ENCODE results near the gene BTBD17. TPM values are rescaled to one million over a fixed set of nuclear protein-coding genes. Genes with fewer than 3 reads are reported as not detected.
A peak's percentile ranks its signal among the peaks of the same experiment; 100 is the strongest.

The BTBD17 gene
- total RNA-seq, 2 donors from 2014 or later: 0.18 TPM; not detected in 1

DNA sequence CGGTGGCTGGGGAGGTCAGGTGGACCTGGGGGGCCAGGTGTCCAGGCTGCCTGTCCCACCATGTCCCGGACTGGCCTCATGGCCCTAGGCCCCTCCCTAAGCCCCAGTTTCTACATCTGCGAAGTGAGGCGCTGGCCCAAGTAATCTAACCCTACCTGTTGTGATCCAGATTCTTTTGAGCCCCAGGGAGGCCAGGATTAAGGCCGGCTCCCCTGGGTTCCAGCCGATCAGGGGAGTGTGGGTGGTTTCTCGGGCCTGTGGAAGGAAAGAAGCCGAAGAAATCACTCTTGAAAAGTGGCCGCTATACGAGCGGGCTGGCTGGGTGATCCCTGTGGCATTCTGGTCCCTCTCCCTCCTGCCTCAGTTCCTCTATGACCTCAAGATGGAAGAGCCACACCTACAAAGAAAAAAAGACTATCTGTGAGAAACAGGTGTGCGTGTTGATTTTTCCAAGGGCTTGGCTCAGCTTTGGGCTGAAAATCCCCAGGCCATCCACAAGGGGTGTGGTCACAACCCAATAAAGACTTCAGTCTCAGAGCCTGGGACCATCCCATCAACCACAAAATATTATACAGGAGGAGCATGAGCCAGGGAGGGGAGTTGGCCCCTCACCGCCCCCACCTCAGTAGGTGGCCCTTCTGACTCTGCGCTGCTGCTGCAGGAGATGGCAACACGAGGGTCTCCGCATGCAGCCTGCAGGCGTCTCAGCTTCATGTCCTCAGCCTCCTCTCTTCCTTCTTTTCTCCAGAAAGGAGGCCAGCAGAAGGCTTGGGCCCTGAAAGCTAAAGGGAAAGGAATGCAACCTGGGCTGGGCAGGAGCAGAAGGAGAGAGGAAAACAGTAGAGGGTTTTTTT is 25.9 kb upstream of the BTBD17 start:
- Histone ChIP-seq H3K27me3 (ENCODE audit: control insufficient read depth, insufficient read depth, low read length, poor library complexity, severe bottlenecking) (no peaks in the 10 kb centered on the region), H3K27ac (ENCODE audit: low read depth, low read length) (no peak overlapping the region), H3K4me1 (ENCODE audit: control insufficient read depth, insufficient read depth, low read length) (no peaks in the 10 kb centered on the region), H3K36me3 (ENCODE audit: control insufficient read depth, insufficient read depth, low read length) (no peaks in the 10 kb centered on the region), H3K9ac (ENCODE audit: extremely low read depth, low read length, poor library complexity, severe bottlenecking) (no peak overlapping the region), H3K9me3 (ENCODE audit: control insufficient read depth, low read length) (no peaks in the 10 kb centered on the region), H3K4me3 (ENCODE audit: low read length) (no peak overlapping the region)
- peak; percentile 71 for DNase-seq
- Mint-ChIP-seq H3K27ac (no peak overlapping the region), H3K36me3 (ENCODE audit: low read depth) (no peaks in the 10 kb centered on the region), H3K4me3 (no peak overlapping the region), H3K27me3 (ENCODE audit: insufficient read depth) (peaks cover 20% of the 10 kb centered on the region), H3K4me1 (peaks cover 20% of the 10 kb centered on the region), H3K9me3 (no peaks in the 10 kb centered on the region)
- TF ChIP-seq, protein P1, sequence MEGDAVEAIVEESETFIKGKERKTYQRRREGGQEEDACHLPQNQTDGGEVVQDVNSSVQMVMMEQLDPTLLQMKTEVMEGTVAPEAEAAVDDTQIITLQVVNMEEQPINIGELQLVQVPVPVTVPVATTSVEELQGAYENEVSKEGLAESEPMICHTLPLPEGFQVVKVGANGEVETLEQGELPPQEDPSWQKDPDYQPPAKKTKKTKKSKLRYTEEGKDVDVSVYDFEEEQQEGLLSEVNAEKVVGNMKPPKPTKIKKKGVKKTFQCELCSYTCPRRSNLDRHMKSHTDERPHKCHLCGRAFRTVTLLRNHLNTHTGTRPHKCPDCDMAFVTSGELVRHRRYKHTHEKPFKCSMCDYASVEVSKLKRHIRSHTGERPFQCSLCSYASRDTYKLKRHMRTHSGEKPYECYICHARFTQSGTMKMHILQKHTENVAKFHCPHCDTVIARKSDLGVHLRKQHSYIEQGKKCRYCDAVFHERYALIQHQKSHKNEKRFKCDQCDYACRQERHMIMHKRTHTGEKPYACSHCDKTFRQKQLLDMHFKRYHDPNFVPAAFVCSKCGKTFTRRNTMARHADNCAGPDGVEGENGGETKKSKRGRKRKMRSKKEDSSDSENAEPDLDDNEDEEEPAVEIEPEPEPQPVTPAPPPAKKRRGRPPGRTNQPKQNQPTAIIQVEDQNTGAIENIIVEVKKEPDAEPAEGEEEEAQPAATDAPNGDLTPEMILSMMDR (conservative IDR thresholded peaks at IDR 0.05): peak; percentile 65
- WGBS, 2 experiments (ENCODE audit: insufficient coverage in 1 of 2, insufficient read length in 1 of 2): 64 to 75% methylated on average over 9 to 17 of the region's 17 CpGs

DNA sequence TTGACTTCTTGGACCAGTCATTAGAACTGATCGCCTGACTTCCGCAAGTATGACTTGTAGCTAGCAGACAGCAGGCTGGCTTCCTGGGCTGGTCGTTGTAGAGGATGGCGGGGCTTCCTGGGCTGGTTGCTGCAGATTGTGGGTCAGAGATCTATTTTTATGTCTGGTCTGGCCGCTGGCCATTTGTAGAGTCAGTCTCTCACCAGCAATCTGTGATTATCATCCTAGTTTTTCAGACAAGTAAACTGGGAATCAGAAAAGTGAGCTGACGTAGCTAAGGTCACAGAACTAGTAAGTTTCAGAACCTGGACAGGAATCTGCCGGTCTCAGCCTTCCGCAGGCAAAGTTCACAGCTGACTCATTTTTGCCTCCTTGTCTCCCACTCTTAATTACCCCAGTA is 24.7 kb upstream of the BTBD17 start:
- Histone ChIP-seq H3K36me3 (ENCODE audit: control insufficient read depth, insufficient read depth, low read length) (no peaks in the 10 kb centered on the region), H3K9ac (ENCODE audit: extremely low read depth, low read length, poor library complexity, severe bottlenecking) (no peak overlapping the region), H3K27ac (ENCODE audit: low read depth, low read length) (no peak overlapping the region), H3K27me3 (ENCODE audit: control insufficient read depth, insufficient read depth, low read length, poor library complexity, severe bottlenecking) (no peaks in the 10 kb centered on the region), H3K4me3 (ENCODE audit: low read length) (no peak overlapping the region), H3K4me1 (ENCODE audit: control insufficient read depth, insufficient read depth, low read length) (no peaks in the 10 kb centered on the region), H3K9me3 (ENCODE audit: control insufficient read depth, low read length) (no peaks in the 10 kb centered on the region)
- Mint-ChIP-seq H3K9me3 (no peaks in the 10 kb centered on the region), H3K36me3 (ENCODE audit: low read depth) (no peaks in the 10 kb centered on the region), H3K27ac (no peak overlapping the region), H3K4me3 (no peak overlapping the region), H3K27me3 (ENCODE audit: insufficient read depth) (peaks cover 20% of the 10 kb centered on the region), H3K4me1 (peaks cover 20% of the 10 kb centered on the region)
- no peak for DNase-seq
- WGBS, 2 experiments (ENCODE audit: insufficient coverage in 1 of 2, insufficient read length in 1 of 2): 89 to 94% methylated on average over 6 to 8 of the region's 8 CpGs
- TF ChIP-seq, protein P1 (conservative IDR thresholded peaks at IDR 0.05): no peak

DNA sequence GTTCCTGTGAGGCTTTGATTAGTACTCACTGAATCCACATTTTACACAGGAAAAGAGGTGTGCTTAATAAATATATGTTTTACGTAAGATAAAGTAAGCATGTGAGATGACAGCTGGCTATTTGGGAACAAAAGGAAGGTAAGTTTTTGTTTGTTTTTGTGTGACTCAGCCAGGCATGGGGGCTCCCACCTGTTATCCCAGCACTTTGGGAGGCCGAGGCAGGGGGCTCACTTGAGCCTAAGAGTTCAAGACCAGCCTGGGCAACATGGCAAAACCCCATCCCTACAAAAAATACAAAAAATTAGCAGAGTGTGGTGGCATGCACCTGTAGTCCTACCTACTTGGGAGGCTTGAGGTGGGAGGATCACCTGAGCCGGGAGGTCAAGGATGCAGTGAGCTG is 23.5 kb upstream of the BTBD17 start:
- H3K4me1 Mint-ChIP-seq: peaks cover 24% of the 10 kb centered on the region
- no peaks in the 10 kb centered on the region for H3K4me1 ChIP-seq (ENCODE audit: control insufficient read depth, insufficient read depth, low read length)
- no peaks in the 10 kb centered on the region for H3K9me3 ChIP-seq (ENCODE audit: control insufficient read depth, low read length)
- H3K27me3 ChIP-seq (ENCODE audit: control insufficient read depth, insufficient read depth, low read length, poor library complexity, severe bottlenecking): no peaks in the 10 kb centered on the region
- no peaks in the 10 kb centered on the region for H3K36me3 Mint-ChIP-seq (ENCODE audit: low read depth)
- no peaks in the 10 kb centered on the region for H3K9me3 Mint-ChIP-seq
- no peak overlapping the region for H3K4me3 ChIP-seq (ENCODE audit: low read length)
- H3K4me3 Mint-ChIP-seq: no peak overlapping the region
- no peaks in the 10 kb centered on the region for H3K36me3 ChIP-seq (ENCODE audit: control insufficient read depth, insufficient read depth, low read length)
- TF ChIP-seq, protein P1 (conservative IDR thresholded peaks at IDR 0.05): no peak
- no peak overlapping the region for H3K9ac ChIP-seq (ENCODE audit: extremely low read depth, low read length, poor library complexity, severe bottlenecking)
- no peak overlapping the region for H3K27ac ChIP-seq (ENCODE audit: low read depth, low read length)
- H3K27ac Mint-ChIP-seq: no peak overlapping the region
- peaks cover 14% of the 10 kb centered on the region for H3K27me3 Mint-ChIP-seq (ENCODE audit: insufficient read depth)
- WGBS, 2 experiments (ENCODE audit: insufficient coverage in 1 of 2, insufficient read length in 1 of 2): 86 to 100% methylated on average over 1 to 3 of the region's 3 CpGs
- no peak for DNase-seq

Measured in endodermal cell (in vitro differentiated cells).